Stomach (tissue), 9 donors: ENCODE data around the gene TMTC2. TPM values are rescaled to one million over a fixed set of nuclear protein-coding genes. Genes with fewer than 3 reads are reported as not detected.

ENCODE experiments used
- DNase-seq, 2 donors: peaks; one replicate each; pipeline versions ENCODE4 v3.0.0 to v3.0.0-alpha.2; 2013 to 2019
- H3K27ac ChIP-seq, 5 donors: fragments of 200-600 bp in 4 of 5; sonication (generic) in 4 of 5; one replicate each; pipeline ENCODE4 v1.5.1; 2013 to 2019; ENCODE audit warnings: mild to moderate bottlenecking in 1 of 5, moderate library complexity in 1 of 5
- H3K27me3 ChIP-seq, 3 donors: fragments of 200-600 bp; sonication (generic); one replicate each; pipeline ENCODE4 v1.5.1; 2017 to 2019; ENCODE audit warnings: mixed run types in 1 of 3
- H3K36me3 ChIP-seq, 4 donors: fragments of 200-600 bp; sonication (generic); 1 replicate in 3 of 4; 2 replicates in 1 of 4; pipeline ENCODE4 v1.5.1; 2016 to 2019
- H3K4me1 ChIP-seq, 4 donors: fragments of 200-600 bp; sonication (generic); one replicate each; pipeline ENCODE4 v1.5.1; 2016 to 2019
- H3K4me3 ChIP-seq, 4 donors: fragments of 200-600 bp; sonication (generic) in 3 of 4; one replicate each; pipeline ENCODE4 v1.5.1; 2016 to 2019; ENCODE audit warnings: mild to moderate bottlenecking in 1 of 4
- H3K9me3 ChIP-seq, 4 donors: fragments of 200-600 bp; sonication (generic); one replicate each; pipeline ENCODE4 v1.5.1; 2016 to 2019
- EP300 ChIP-seq: sonication (generic); formaldehyde crosslinking; IDR thresholded peaks from one replicate; pipeline ENCODE4 v1.6.1; 2017; ENCODE audit warnings: antibody characterized with exemption
- POLR2A ChIP-seq, 4 donors: fragments of 450-650 bp; IDR thresholded peaks; one replicate each; pipeline ENCODE4 v1.6.1; 2016; ENCODE audit warnings: antibody characterized with exemption in 4 of 4, control low read depth in 2 of 4, mild to moderate bottlenecking in 1 of 4, moderate library complexity in 1 of 4
- POLR2AphosphoS5 ChIP-seq, 3 donors: sonication (generic); formaldehyde crosslinking; IDR thresholded peaks; one replicate each; pipeline ENCODE4 v1.6.1; 2016; ENCODE audit warnings: antibody characterized with exemption in 3 of 3
- WGBS, 5 donors: extraction: QIAGEN DNeasy Blood & Tissue Kit in 3 of 5; methylation state at CpG; one replicate each; pipeline versions ENCODE4 v1.1.5 to v1.1.7; 2013 to 2018; 5-methylcytosine and 5-hydroxymethylcytosine counted together
- intact Hi-C: fragments of 100-400 bp; cut with DNase I; formaldehyde crosslinking; loops from one replicate; pipeline ENCODE4 v1.15.1; 2023; ENCODE audit warnings: low total_unique reads
- polyA plus RNA-seq, 3 donors: library from polyadenylated mRNA; stranded (reverse); fragments of 200-250 nt; gene quantifications; one replicate each; pipeline ENCODE4 v1.2.3, GENCODE V29; 2013
- total RNA-seq, 5 donors: library from RNA; depleted of rRNA; stranded (reverse); fragments of >200 nt; gene quantifications; one replicate each; pipeline versions ENCODE4 v1.1.0 to v1.2.3, GENCODE V29; 2014 to 2016
- TF ChIP-seq, protein P1 (sequence below), 7 experiments: fragments of 450-650 bp in 4 of 7; fragments of 200-600 bp in 3 of 7; sonication (generic) in 3 of 7; IDR thresholded peaks; one replicate each; pipeline ENCODE4 v1.5.1; 2016 to 2019; ENCODE audit warnings: antibody characterized with exemption in 7 of 7, control low read depth in 2 of 7, mild to moderate bottlenecking in 1 of 7
- donor health status: healthy with polysubstance abuse.
- donor health status: Bipolar disorder and iron deficiency.
- donor health status: healthy.

Gene TMTC2
- total and polyA plus RNA-seq, 8 donors: 6.1 to 60.0 (median 27.5) TPM

GRCh38 chr12:82973592-82973991, 286.9 kb downstream of the TMTC2 start:
- intact Hi-C loops: no loop called here
- no peak for DNase-seq
- 88 to 96% (median 93%) methylated on average over 3 of the region's 3 CpGs for WGBS, 5 donors

GRCh38 chr12:82981150-82981549, 294.4 kb downstream of the TMTC2 start:
- no peak overlapping the region for H3K4me3 ChIP-seq
- H3K36me3 ChIP-seq: peaks cover 0 to 6% (median 5%) of the 10 kb centered on the region in 4 donors
- TF ChIP-seq POLR2AphosphoS5 (IDR thresholded peaks at IDR 0.05) (no peak), POLR2A (IDR thresholded peaks at IDR 0.05) (no peak), EP300 (no peak)
- TF ChIP-seq, protein P1, sequence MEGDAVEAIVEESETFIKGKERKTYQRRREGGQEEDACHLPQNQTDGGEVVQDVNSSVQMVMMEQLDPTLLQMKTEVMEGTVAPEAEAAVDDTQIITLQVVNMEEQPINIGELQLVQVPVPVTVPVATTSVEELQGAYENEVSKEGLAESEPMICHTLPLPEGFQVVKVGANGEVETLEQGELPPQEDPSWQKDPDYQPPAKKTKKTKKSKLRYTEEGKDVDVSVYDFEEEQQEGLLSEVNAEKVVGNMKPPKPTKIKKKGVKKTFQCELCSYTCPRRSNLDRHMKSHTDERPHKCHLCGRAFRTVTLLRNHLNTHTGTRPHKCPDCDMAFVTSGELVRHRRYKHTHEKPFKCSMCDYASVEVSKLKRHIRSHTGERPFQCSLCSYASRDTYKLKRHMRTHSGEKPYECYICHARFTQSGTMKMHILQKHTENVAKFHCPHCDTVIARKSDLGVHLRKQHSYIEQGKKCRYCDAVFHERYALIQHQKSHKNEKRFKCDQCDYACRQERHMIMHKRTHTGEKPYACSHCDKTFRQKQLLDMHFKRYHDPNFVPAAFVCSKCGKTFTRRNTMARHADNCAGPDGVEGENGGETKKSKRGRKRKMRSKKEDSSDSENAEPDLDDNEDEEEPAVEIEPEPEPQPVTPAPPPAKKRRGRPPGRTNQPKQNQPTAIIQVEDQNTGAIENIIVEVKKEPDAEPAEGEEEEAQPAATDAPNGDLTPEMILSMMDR (IDR thresholded peaks at IDR 0.05): no peak
- H3K4me1 ChIP-seq: peaks cover 0 to 5% (median 0%) of the 10 kb centered on the region in 4 donors
- H3K9me3 ChIP-seq: no peaks in the 10 kb centered on the region
- H3K27ac ChIP-seq: no peak overlapping the region
- no peaks in the 10 kb centered on the region for H3K27me3 ChIP-seq
- WGBS, 5 donors: 83 to 96% (median 85%) methylated on average over 1 of the region's 1 CpG
- DNase-seq: no peak
- intact Hi-C loops: no loop called here

More at GRCh38 chr12:82973592-82973991, 286.9 kb downstream of the TMTC2 start:
- H3K27ac ChIP-seq: no peak overlapping the region
- H3K4me1 ChIP-seq: no peaks in the 10 kb centered on the region
- H3K36me3 ChIP-seq: peaks cover 0 to 5% (median 0%) of the 10 kb centered on the region in 4 donors
- no peak for TF ChIP-seq POLR2A (IDR thresholded peaks at IDR 0.05)
- no peak for TF ChIP-seq EP300
- no peak for TF ChIP-seq POLR2AphosphoS5 (IDR thresholded peaks at IDR 0.05)
- TF ChIP-seq, protein P1 (IDR thresholded peaks at IDR 0.05): no peak
- H3K9me3 ChIP-seq: no peaks in the 10 kb centered on the region
- H3K27me3 ChIP-seq: no peaks in the 10 kb centered on the region
- H3K4me3 ChIP-seq: no peak overlapping the region

DNA sequence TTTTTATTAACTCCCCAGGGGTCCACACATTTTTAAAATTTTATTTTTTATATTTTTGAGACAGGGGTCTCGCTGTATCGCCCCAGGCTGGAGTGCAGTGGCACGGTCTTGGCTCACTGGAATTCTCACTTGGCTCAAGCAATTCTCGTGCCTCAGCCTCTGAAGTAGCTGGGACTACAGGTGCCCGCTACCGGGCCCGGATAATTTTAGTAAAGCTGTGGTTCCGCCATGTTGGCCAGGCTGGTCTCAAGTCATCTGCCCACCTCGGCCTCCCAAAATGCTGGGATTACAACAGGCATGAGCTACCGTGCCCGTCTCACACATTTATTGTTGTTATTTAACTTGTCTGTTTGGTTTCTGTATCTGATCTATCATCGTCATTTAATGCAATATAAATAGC, 307.4 kb downstream of the TMTC2 start:
- no peak for DNase-seq
- H3K9me3 ChIP-seq: no peaks in the 10 kb centered on the region
- WGBS, 5 donors: 87 to 93% (median 90%) methylated on average over 12 of the region's 12 CpGs
- H3K4me3 ChIP-seq: no peak overlapping the region
- H3K27me3 ChIP-seq: no peaks in the 10 kb centered on the region
- intact Hi-C loops: no loop called here
- H3K4me1 ChIP-seq: peaks cover 0 to 13% (median 6%) of the 10 kb centered on the region in 4 donors
- TF ChIP-seq POLR2A (IDR thresholded peaks at IDR 0.05) (no peak), POLR2AphosphoS5 (IDR thresholded peaks at IDR 0.05) (no peak), EP300 (no peak)
- TF ChIP-seq, protein P1 (IDR thresholded peaks at IDR 0.05): no peak
- no peak overlapping the region for H3K27ac ChIP-seq
- H3K36me3 ChIP-seq: peaks cover 0 to 6% (median 0%) of the 10 kb centered on the region in 4 donors

- H3K4me1 ChIP-seq: peaks cover 0 to 13% (median 6%) of the 10 kb centered on the region in 4 donors
- H3K36me3 ChIP-seq: peaks cover 0 to 12% (median 0%) of the 10 kb centered on the region in 4 donors
- peak overlapping the region in 2 of 5 donors; percentile 7 to 16 for H3K27ac ChIP-seq
- H3K27me3 ChIP-seq: no peaks in the 10 kb centered on the region
- peak in 1 of 2 donors; percentile 62 for DNase-seq
- no peaks in the 10 kb centered on the region for H3K9me3 ChIP-seq
- no peak overlapping the region for H3K4me3 ChIP-seq
- intact Hi-C loops: no loop called here
- TF ChIP-seq, protein P1 (IDR thresholded peaks at IDR 0.05): no peak
- no peak for TF ChIP-seq POLR2AphosphoS5 (IDR thresholded peaks at IDR 0.05)
- TF ChIP-seq POLR2A (IDR thresholded peaks at IDR 0.05): no peak
- no peak for TF ChIP-seq EP300
Measured at GRCh38 chr12:82996168-82996812, 309.6 kb downstream of the TMTC2 start.
